GM19043 (cell line): Measurements from ENCODE around the gene ZNF175.

Experiments
- ATAC-seq: cut with Tn5 transposase; IDR thresholded peaks from one replicate; pipeline ENCODE4 v1.9.1; 2021; ENCODE audit warnings: low read depth; ENCODE audit not compliant: unreplicated experiment

Gene ZNF175

GRCh38 chr19:51570962-51571575, at the start of gene ZNF175:
Gene ZNF175, plus strand, starts transcription at chr19:51571283. Its CDS starts 2,047 bp downstream, at chr19:51573330.
- ATAC-seq: peak; percentile 64

- no peak for ATAC-seq
These were observed 49.7 kb upstream of the ZNF175 start for GRCh38 chr19:51521357-51521756.

- no peak for ATAC-seq
These were observed 49.3 kb upstream of the ZNF175 start for GRCh38 chr19:51521781-51522180.

- ATAC-seq: no peak
These were observed 46.3 kb upstream of the ZNF175 start for GRCh38 chr19:51524666-51525264.

- no peak for ATAC-seq
These were observed 45.4 kb upstream of the ZNF175 start for GRCh38 chr19:51525651-51526050.

GRCh38 chr19:51529301-51529700, 41.8 kb upstream of the ZNF175 start:
- ATAC-seq: no peak

- no peak for ATAC-seq
These were observed 40.5 kb upstream of the ZNF175 start for GRCh38 chr19:51530616-51531015.

- ATAC-seq: peak; percentile 79
These were observed 39.5 kb upstream of the ZNF175 start, which contains the start of gene SIGLEC6 for GRCh38 chr19:51531349-51532315. Gene SIGLEC6, minus strand, starts transcription at chr19:51531670. Its CDS starts 22 bp downstream, at chr19:51531648.

- ATAC-seq: no peak
These were observed 35.5 kb upstream of the ZNF175 start for GRCh38 chr19:51535535-51535934.

- no peak for ATAC-seq
These were observed 31.2 kb upstream of the ZNF175 start for GRCh38 chr19:51539821-51540366.

GRCh38 chr19:51541458-51542357, 29.4 kb upstream of the ZNF175 start:
- no peak for ATAC-seq

GRCh38 chr19:51542699-51543098, 28.4 kb upstream of the ZNF175 start:
- no peak for ATAC-seq

GRCh38 chr19:51544038-51544437, 27.0 kb upstream of the ZNF175 start:
- ATAC-seq: no peak

GRCh38 chr19:51546107-51546649, 24.9 kb upstream of the ZNF175 start:
- ATAC-seq: no peak

- ATAC-seq: no peak
These were observed 24.3 kb upstream of the ZNF175 start for GRCh38 chr19:51546650-51547396.

- no peak for ATAC-seq
These were observed 23.5 kb upstream of the ZNF175 start for GRCh38 chr19:51547397-51548212.

- no peak for ATAC-seq
These were observed 22.9 kb upstream of the ZNF175 start for GRCh38 chr19:51548213-51548651.

- ATAC-seq: no peak
These were observed 22.2 kb upstream of the ZNF175 start for GRCh38 chr19:51548891-51549305.
